ENCODE data around the gene PACS2. TPM values are rescaled to one million over a fixed set of nuclear protein-coding genes. Genes with fewer than 3 reads are reported as not detected.

Gene PACS2
- total RNA-seq, 3 donors from 2014 or later, result 46.0 to 70.9 (median 67.8) TPM

DNA sequence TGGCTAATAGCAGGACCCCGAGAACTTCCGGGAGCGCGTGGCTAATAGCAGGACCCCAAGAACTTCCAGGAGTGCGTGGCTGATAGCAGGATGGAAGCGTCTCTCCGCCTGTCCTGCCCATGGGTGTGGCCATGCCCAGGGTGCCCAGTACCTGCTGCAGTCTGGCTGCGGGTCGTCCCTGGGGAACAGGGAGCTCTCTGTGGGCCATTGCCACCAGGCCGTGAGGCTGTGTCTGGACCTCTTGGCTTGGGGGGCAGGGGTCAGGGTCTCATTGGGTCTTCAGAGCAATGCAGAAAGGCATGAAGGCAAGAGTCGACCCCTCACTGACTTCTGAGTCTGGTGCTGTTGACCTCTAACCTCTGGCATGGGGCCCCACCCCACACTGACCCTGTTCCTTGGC lies 35.4 kb downstream of the PACS2 start:
- H3K36me3 ChIP-seq, result no peaks in the 10 kb centered on the region
- DNase-seq (ENCODE audit: low spot score in 2 of 2), result no peak
- H3K27me3 ChIP-seq, result no peaks in the 10 kb centered on the region
- TF ChIP-seq POLR2A (IDR thresholded peaks at IDR 0.05) (no peak), POLR2AphosphoS5 (IDR thresholded peaks at IDR 0.05) (no peak)
- TF ChIP-seq, protein P1, sequence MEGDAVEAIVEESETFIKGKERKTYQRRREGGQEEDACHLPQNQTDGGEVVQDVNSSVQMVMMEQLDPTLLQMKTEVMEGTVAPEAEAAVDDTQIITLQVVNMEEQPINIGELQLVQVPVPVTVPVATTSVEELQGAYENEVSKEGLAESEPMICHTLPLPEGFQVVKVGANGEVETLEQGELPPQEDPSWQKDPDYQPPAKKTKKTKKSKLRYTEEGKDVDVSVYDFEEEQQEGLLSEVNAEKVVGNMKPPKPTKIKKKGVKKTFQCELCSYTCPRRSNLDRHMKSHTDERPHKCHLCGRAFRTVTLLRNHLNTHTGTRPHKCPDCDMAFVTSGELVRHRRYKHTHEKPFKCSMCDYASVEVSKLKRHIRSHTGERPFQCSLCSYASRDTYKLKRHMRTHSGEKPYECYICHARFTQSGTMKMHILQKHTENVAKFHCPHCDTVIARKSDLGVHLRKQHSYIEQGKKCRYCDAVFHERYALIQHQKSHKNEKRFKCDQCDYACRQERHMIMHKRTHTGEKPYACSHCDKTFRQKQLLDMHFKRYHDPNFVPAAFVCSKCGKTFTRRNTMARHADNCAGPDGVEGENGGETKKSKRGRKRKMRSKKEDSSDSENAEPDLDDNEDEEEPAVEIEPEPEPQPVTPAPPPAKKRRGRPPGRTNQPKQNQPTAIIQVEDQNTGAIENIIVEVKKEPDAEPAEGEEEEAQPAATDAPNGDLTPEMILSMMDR (IDR thresholded peaks at IDR 0.05), result no peak
- no peak overlapping the region for H3K4me3 ChIP-seq
- H3K9me3 ChIP-seq, result no peaks in the 10 kb centered on the region
- H3K27ac ChIP-seq, result no peak overlapping the region
- intact Hi-C loops (cut with DNase I; ENCODE audit: low total_unique reads), result loop anchor here (10.0 kb wide), 1 partner anchor 135 kb away; no protein-coding TSS in a partner anchor
- no peaks in the 10 kb centered on the region for H3K4me1 ChIP-seq

DNA sequence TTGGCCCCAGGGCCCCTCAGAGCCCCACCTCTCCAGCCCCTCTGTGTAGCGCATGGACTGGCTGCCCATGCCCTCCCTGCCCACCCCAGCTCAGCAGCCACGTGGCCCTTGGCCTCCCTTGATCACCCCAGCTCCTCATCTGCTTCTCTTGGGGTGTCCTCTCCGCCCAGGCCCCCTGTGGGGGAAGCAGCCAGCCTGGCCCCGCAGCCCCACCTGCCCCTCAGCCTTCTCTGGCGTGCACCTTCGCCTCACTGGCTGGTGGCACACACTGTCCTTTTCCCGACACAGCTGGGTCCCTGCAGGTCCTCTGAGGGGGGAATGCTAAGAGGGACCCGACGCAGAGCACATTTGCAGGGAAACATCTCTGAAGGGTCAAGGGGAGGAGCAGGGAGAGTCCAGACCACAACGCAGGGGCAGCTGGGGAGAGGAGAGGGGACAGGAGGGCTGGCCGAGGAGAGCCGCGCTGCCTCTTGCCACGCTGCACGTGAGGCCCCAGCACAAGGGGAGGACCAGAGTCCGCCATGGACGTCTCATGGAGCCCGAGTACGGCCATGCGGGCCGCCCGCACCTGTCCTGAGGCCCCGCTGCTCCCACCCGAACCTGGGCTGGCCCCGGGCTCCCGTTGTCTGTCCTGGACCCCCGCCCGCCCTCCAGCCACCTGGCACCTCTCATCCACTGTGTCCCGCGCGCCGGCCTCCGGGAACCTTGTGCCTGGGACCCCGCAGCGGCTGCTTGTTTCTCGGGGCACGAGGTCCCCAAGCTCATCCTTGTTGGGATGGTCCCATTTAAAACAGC lies 36.1 kb downstream of the PACS2 start:
- Histone ChIP-seq H3K4me1 (no peaks in the 10 kb centered on the region), H3K9me3 (no peaks in the 10 kb centered on the region), H3K36me3 (no peaks in the 10 kb centered on the region), H3K27me3 (no peaks in the 10 kb centered on the region), H3K4me3 (no peak overlapping the region), H3K27ac (no peak overlapping the region)
- TF ChIP-seq POLR2AphosphoS5 (IDR thresholded peaks at IDR 0.05) (no peak), POLR2A (IDR thresholded peaks at IDR 0.05) (no peak)
- TF ChIP-seq, protein P1 (IDR thresholded peaks at IDR 0.05), result no peak
- DNase-seq (ENCODE audit: low spot score in 2 of 2), result no peak
- intact Hi-C loops (cut with DNase I; ENCODE audit: low total_unique reads), result no loop called here

DNA sequence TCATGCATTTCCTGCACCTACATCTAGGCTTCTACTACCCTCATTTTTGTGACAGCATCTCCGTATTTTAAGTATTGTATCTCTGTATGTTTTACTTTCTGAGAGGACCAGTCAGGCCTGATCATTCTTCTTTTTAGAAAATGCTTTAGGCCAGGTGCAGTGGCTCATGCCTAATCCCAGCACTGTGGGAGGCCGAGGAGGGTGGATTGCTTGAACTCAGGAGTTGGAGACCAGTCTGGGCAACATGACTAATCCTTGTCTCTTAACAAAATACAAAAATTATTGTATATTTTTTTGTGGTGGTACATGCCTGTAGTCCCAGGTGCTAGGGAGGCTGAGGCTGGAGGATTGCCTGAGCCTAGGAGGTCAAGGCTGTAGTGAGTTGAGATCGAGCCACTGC lies 36.9 kb downstream of the PACS2 start:
- intact Hi-C loops (cut with DNase I; ENCODE audit: low total_unique reads), result no loop called here
- Histone ChIP-seq H3K9me3 (no peaks in the 10 kb centered on the region), H3K27me3 (no peaks in the 10 kb centered on the region), H3K27ac (no peak overlapping the region), H3K36me3 (no peaks in the 10 kb centered on the region), H3K4me1 (no peaks in the 10 kb centered on the region), H3K4me3 (no peak overlapping the region)
- no peak for DNase-seq (ENCODE audit: low spot score in 2 of 2)
- TF ChIP-seq POLR2AphosphoS5 (IDR thresholded peaks at IDR 0.05), result no peak
- TF ChIP-seq, protein P1 (IDR thresholded peaks at IDR 0.05), result no peak
- no peak for TF ChIP-seq POLR2A (IDR thresholded peaks at IDR 0.05)

DNA sequence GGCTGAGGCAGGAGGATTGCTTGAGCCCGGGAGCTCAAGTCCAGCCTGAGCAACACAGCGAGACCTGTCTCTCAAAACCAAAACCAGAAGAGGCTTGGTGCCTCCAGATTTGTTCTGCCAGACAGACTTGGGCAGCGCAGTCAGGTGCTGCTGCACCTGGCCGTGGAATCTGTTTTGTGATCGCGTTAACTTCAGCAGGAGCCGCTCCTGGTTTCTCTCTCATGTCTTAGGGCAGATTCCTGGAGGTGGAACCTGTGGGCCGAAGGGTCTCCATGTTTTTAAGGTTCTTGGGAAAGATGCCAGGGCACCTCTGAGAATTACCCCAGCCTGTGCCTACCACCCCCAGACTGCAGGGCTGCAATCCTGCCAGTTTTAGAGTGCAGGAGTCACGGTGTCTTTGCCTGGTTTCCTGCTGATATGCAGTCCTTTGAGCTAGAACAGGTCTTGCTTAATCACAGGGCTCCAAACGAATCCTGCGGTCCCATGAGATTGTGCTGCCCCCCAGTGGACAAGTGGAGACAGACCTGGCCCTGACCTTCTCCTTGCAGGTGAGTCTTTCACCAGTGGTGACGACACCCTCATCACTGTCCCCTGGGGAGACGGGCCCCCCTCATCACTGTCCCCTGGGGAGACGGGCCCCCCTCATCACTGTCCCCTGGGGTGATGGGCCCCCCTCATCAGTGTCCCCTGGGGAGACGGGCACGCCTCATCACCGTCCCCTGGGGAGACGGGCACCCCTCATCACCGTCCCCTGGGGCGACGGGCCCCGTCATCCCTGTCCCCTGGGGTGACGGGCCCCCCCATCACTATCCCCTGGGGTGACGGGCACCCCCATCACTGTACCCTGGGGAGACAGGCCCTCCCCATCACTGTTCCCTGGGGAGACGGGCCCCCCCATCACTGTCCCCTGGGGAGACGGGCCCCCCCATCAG lies 37.6 kb downstream of the PACS2 start:
- Histone ChIP-seq H3K4me3 (no peak overlapping the region), H3K27me3 (no peaks in the 10 kb centered on the region), H3K27ac (no peak overlapping the region), H3K9me3 (no peaks in the 10 kb centered on the region), H3K36me3 (no peaks in the 10 kb centered on the region), H3K4me1 (no peaks in the 10 kb centered on the region)
- peak; percentile 82 to 90 for DNase-seq (ENCODE audit: low spot score in 2 of 2)
- intact Hi-C loops (cut with DNase I; ENCODE audit: low total_unique reads), result no loop called here
- TF ChIP-seq POLR2A (IDR thresholded peaks at IDR 0.05), result no peak
- TF ChIP-seq, protein P1 (IDR thresholded peaks at IDR 0.05), result peak; percentile 85 to 90 (median 86)
- TF ChIP-seq POLR2AphosphoS5 (IDR thresholded peaks at IDR 0.05), result peak in 2 of 3 donors; percentile 46 to 56

All from breast epithelium (tissue), 4 donors.